C4-2B (cell line): ENCODE measurements around the gene HLCS.

Experiments used
- H3K27ac ChIP-seq: fragments of 450-650 bp; 2 replicates; pipeline ENCODE4 v1.5.1; 2017
- CTCF ChIP-seq: fragments of 450-650 bp; conservative IDR thresholded peaks from 2 replicates; pipeline ENCODE4 v1.5.1; 2017; ENCODE audit warnings: mild to moderate bottlenecking
- ZFX ChIP-seq: fragments of 450-650 bp; IDR thresholded peaks from 2 replicates; pipeline ENCODE4 v1.6.1; 2017

The HLCS gene

GRCh38 chr21:36707763-36708285, 258.6 kb downstream of the HLCS start:
- TF ChIP-seq CTCF: no peak
- TF ChIP-seq ZFX: no peak
- no peak overlapping the region for H3K27ac ChIP-seq

- no peak overlapping the region for H3K27ac ChIP-seq
- TF ChIP-seq CTCF (no peak), ZFX (no peak)
Measured at GRCh38 chr21:36706951-36707762, 259.3 kb downstream of the HLCS start.

GRCh38 chr21:36706482-36706852, 260.0 kb downstream of the HLCS start:
- H3K27ac ChIP-seq: no peak overlapping the region
- TF ChIP-seq CTCF (no peak), ZFX (no peak)

- H3K27ac ChIP-seq: no peak overlapping the region
- TF ChIP-seq CTCF (no peak), ZFX (no peak)
Measured at GRCh38 chr21:36705679-36706481, 260.6 kb downstream of the HLCS start.

GRCh38 chr21:36704958-36705678, 261.4 kb downstream of the HLCS start:
- no peak for TF ChIP-seq ZFX
- TF ChIP-seq CTCF: no peak

GRCh38 chr21:36704281-36704957, 262.1 kb downstream of the HLCS start:
- no peak overlapping the region for H3K27ac ChIP-seq

More at GRCh38 chr21:36704958-36705678, 261.4 kb downstream of the HLCS start:
- no peak overlapping the region for H3K27ac ChIP-seq

More at GRCh38 chr21:36704281-36704957, 262.1 kb downstream of the HLCS start:
- no peak for TF ChIP-seq ZFX
- TF ChIP-seq CTCF: no peak
